Keratinocyte (primary cell): ENCODE results near the gene PRKCH.

Experiments
- CTCF ChIP-seq, 3 experiments: IDR thresholded peaks in 1 of 3; conservative IDR thresholded peaks in 1 of 3; optimal IDR thresholded peaks in 1 of 3; 2 replicates in 2 of 3; 3 replicates in 1 of 3; pipeline versions ENCODE3 to v1.5.1; 2011; ENCODE audit warnings: low read length in 3 of 3, mild to moderate bottlenecking in 3 of 3, moderate library complexity in 2 of 3, control low read depth in 1 of 3, inconsistent platforms in 1 of 3; ENCODE audit not compliant: insufficient read depth in 2 of 3; ENCODE audit errors: extremely low read depth in 1 of 3
- EZH2 ChIP-seq: IDR thresholded peaks from one replicate; pipeline ENCODE4 v1.6.1; 2012; ENCODE audit warnings: inconsistent platforms, mild to moderate bottlenecking, low read length, moderate library complexity

DNA sequence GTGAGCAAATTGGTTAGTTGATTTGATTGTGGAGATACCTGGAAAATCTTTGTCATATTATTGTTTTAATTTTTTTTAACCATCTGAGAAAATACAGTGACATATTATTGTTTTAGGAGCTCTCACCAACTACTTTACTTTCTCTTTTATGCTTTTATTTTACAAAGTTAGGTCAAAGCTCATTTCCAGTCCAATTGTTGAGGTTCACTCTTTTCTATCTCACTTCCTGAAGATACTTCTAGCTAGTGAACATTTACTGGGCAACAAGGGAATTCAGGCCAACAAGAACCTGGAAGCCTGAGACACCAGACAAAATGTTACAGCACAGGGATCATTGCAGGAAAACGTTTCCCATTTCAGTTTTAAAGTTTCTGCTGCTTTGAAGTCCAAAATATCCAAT lies 44.1 kb upstream of the PRKCH start:
- TF ChIP-seq CTCF (optimal IDR thresholded peaks at IDR 0.05 in 1 of 3, IDR thresholded peaks at IDR 0.05 in 1 of 3, conservative IDR thresholded peaks at IDR 0.05 in 1 of 3; ENCODE audit: extremely low read depth in 1 of 3, insufficient read depth in 2 of 3, low read length in 3 of 3) = no peak
- no peak for TF ChIP-seq EZH2
